Stimulated activated naive CD8-positive, alpha-beta T cell treated with anti-CD3 and anti-CD28 coated beads, Interleukin-15, Interleukin-2, amounts not matched to agents 100 U/mL and 50 U/mL, for 24 hours (primary cell): ENCODE measurements around the gene BLOC1S1.

Source experiments
- ATAC-seq: fragments of 150-1000 bp; cut with Tn5 transposase; one replicate; pipeline ENCODE4 v1.10.0; 2021
- DNase-seq: peaks from one replicate; pipeline ENCODE4 v3.0.0; 2021

BLOC1S1 gene

DNA sequence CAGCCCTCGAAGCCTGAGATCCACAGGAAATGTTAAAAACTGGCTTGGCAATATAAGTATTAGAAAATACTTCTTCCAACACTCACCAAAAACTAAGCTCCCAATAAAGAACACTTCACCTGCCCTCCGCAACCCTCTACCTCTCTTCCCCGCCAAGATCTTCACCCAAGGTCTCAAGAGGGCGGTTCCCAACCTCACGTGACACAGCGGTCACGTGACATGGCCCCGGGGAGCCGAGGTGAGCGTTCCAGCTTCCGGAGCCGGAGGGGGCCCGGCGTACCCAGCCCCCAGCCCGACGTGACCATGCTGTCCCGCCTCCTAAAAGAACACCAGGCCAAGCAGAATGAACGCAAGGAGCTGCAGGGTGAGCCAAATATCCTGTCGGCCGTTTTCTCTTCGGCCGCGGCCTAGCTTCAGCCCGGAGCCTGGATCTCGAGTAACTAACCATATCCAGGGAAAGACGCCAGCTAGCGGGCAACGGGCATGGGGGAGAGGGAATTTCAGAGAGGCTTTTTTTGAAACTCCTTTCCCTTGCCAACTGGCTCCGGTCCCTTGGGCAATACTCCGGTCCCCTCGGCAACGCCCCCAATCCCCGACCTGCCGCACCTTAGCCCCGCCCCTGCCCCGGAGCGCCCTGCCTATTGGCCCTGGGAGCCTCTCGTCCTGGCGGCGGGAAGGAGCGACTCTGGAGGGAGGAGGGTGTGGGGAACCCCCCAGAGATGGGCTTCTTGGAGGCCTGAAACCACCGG lies at the start of gene BLOC1S1:
Gene BLOC1S1 (plus strand): TSS at position 214 of the 749 bp plus-strand sequence. CDS start 6 bp downstream, at position 220.
- peak; percentile 97 for DNase-seq
- ATAC-seq: peak; percentile 93

DNA sequence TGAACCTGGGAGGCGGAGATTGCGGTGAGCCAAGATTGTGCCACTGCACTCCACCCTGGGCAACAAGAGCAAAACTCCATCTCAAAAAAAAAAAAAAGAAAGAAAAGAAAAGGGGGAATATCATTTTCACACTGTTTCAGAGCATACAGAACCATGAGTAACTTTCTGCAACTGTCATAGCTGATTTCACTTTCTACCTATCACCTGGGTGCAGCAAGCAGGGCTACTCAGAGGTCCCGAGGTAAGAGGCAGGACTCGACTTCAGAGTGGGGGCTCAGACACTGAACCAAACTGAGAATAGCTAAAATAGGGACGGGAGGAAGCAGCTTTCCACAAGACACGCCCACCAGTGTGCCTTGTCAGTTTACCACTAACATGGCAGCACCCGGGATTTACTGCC lies 49.3 kb upstream of the BLOC1S1 start:
- no peak for DNase-seq
- no peak for ATAC-seq

DNA sequence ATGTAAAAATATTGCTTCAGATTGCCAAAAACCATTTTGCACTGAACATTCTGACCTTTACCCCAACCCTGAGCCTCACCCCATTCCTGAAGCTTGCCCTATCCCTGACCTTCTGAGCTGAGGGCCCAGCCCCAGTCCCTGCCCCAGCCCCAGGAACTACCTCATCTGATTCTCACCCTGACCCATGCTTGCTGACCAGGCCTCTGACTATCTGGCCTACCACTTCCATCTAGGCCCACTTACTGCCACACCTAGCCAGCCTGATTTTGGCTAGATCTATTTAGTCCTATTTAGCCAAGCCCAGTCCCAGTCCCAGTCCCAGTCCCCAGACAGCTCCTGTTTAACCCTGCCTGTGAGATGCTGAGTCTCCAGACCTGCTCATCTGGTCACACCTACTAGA lies 45.6 kb upstream of the BLOC1S1 start:
- DNase-seq: no peak

DNA sequence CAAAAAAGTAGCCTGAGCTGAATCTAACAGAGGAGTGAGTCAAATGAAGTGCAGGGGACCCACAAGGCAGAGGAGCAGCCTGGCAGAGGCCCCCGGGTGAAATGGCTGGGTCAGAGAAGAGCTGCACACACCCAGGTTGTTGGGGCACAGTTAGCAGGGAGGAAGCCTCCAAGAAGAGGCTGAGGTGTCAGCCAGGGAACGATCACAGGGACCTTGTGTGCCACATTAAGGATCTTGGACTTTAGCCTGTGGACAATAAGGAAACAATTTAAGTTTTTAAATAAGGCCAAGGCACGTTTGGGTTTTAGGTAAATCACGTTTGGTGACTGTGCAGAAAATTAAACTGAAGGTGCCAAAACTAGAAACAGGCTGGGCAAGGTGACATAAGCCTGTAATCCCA lies 44.1 kb upstream of the BLOC1S1 start:
- DNase-seq (no peak), ATAC-seq (no peak)

More for the DNA sequence above, 45.6 kb upstream of the BLOC1S1 start:
- no peak for ATAC-seq

DNA sequence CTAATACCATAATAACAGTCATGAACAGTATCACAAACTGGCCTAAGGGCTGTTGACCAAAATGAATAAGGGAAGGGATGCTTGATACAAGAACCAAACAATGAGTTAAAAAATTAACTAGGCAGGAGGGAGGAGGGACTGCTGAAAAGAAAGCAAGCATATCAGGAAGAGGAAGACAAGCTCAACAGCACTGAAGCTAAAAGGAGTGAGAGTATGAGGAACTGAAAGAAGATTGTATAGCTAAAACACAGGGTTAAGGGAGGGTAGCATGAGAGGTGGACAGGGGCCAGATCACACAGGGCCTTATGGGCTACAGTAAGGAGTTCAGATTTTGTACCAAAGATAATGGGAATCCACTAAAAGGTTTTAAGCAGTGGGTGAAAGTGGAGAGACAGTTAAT lies 42.2 kb upstream of the BLOC1S1 start:
- ATAC-seq (no peak), DNase-seq (no peak)

DNA sequence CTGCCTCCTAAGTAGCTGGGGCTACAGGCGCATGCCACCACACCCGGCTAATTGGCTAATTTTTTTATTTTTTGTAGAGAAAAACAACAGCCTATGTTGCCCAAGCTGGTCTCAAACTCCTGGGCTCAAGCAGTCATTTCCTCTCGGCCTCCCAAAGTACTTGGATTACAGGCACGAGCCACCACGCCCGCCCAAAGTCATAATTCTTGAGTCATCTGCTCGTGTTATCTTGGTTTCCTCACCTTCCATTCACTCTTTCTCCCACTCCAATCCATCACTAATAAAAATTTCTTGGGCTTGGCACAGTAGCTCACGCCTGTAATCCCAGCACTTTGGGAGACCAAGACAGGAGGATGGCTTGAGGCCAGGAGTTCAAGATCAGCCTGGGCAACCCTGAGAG lies 40.2 kb upstream of the BLOC1S1 start:
- ATAC-seq: no peak
- DNase-seq: no peak

DNA sequence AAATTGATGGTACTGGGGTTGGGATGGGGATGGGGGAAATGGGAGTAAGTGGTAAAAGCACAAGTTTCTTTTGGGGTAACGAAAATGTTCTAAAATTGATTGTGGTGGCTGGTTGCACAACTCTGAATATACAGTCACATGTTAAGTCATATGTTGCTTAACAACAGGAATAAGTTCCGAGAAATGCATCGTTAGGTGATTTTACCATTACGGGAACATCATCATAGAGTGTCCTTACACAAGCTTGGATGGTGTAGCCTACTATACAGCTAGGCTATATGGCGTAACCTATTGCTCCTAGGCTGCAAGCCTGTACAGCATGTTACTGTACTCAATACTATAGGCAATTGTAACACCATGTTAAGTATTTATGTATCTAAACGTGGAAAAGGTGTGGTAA lies 39.1 kb upstream of the BLOC1S1 start:
- DNase-seq: no peak
- ATAC-seq: no peak

DNA sequence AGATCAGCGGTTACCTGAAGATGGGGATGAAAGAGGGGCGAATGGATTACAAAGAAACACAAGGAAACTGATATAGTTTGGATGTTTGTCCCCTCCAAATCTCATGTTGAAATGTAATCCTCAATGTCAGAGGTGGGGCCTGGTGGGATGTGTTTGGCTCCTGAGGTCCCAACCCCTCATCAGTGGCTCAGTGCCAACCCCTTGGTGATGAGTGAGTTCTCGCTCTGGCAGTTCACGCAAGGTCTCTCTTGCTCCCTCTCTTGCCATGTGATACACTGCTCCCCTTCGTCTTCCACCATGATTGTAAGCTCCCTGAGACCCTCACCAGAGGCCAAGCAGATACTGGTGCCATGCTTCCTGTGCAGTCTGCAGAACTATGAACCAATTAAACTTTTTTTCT lies 36.2 kb upstream of the BLOC1S1 start:
- DNase-seq (no peak), ATAC-seq (no peak)

DNA sequence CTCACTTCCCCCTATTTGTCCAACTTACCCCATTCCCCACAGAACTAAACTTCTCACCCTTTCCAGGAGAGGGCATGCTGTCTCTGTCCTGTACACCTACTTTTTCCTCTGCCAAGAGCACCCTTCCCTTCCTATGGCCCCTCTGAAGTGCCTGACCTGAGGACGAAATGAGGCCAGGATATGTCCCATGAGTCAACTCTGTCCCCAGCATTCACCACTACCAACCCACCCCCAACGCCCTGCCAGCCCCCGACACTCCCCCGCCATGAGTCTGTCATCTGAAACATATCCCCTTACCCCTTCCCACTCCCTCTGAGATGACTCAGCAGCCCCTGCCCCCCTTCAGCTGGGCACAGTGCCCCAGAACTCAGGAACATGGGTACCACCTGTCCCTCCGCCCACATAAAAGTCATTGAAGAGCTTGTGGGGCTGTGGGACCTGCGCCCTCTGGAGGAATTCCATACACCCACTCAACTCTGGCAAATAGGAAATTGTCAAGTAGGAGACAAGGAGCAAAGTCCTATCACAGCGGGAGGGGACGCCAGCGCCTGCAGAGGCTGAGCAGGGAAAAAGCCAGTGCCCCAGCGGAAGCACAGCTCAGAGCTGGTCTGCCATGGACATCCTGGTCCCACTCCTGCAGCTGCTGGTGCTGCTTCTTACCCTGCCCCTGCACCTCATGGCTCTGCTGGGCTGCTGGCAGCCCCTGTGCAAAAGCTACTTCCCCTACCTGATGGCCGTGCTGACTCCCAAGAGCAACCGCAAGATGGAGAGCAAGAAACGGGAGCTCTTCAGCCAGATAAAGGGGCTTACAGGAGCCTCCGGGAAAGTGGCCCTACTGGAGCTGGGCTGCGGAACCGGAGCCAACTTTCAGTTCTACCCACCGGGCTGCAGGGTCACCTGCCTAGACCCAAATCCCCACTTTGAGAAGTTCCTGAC lies 34.4 kb upstream of the BLOC1S1 start:
- ATAC-seq (peak; percentile 45), DNase-seq (peak; percentile 12)

DNA sequence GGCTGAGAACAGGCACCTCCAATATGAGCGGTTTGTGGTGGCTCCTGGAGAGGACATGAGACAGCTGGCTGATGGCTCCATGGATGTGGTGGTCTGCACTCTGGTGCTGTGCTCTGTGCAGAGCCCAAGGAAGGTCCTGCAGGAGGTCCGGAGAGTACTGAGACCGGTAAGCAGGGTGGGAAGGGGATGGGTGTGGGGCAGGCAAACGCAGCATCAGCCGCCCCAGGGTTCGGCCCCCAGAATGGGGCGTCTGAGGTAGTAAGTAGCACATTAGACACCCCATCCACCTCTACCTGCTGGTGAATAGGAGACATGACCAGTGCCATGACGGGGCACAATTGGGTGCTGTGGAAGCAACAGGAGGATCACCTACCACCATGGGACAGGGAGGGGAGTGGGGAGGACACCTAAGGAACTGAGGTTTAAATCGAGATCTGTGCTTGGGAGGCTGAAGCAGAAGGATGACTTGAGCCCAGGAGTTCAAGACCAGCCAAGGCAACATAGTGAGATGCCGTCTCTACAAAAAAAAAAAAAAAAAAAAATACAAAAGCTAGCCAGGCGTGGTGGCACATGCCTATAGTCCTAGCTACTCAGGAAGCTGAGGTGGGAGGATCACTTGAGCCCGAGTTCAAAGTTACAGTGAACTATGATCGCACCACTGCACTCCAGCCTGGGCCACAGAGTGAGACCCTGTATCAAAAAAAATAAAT lies 33.6 kb upstream of the BLOC1S1 start:
- DNase-seq: no peak
- ATAC-seq: no peak

DNA sequence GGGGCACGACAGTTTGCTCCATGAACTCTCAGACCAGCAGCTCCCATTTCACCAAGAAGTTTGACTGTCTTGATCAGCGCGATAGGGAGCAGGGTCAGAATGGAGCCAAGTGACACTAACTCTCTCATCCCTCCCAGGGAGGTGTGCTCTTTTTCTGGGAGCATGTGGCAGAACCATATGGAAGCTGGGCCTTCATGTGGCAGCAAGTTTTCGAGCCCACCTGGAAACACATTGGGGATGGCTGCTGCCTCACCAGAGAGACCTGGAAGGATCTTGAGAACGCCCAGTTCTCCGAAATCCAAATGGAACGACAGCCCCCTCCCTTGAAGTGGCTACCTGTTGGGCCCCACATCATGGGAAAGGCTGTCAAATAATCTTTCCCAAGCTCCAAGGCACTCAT lies 32.2 kb upstream of the BLOC1S1 start:
- DNase-seq (no peak), ATAC-seq (no peak)

DNA sequence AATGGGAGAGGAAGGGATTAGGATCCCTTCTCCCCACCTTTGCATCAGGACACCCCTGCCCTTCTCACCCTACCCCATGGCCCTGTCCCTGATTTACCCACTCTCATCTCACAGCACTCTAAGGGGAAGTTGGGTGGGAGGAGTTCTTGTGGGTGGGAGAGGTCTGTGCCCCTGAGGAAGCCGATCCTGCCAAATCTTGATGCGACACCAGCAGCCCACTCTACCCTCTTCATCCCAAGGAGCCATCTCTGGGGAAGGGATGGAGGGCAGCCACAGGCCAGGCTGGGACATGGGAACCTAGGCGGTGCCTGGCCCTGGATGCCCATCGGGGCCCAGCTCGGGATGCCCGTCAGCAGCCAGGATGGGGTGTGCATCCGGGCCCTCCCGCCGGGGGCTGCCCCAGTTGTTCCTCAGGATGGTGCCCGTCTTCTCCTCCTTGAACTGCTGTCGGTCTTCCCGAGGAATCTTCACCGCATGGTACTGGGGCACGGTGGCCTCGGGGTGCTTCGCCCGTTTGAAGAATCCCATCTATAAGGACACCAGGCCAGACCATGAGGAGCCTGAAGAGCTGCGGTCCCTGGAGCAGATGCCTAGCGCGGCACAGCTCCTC lies 31.0 kb upstream of the BLOC1S1 start:
- DNase-seq: no peak
- no peak for ATAC-seq

DNA sequence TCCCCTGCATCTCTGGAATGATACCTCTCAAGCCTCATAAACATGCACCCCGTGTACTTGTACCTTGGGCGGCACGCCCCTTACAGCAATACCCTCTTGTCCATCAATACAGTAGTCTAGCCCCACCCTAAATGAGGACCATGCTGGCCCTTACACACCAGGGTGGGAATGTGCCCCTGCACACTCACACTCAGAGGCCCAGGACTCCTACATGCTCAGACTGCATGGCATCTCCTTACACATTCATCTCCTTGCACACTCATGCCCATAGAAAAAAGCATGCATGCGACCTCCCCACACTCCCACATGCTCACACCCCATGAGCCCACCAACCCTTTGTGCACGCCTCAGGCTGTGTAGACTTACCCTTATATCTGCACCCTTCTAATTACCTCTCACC lies 30.2 kb upstream of the BLOC1S1 start:
- no peak for ATAC-seq

DNA sequence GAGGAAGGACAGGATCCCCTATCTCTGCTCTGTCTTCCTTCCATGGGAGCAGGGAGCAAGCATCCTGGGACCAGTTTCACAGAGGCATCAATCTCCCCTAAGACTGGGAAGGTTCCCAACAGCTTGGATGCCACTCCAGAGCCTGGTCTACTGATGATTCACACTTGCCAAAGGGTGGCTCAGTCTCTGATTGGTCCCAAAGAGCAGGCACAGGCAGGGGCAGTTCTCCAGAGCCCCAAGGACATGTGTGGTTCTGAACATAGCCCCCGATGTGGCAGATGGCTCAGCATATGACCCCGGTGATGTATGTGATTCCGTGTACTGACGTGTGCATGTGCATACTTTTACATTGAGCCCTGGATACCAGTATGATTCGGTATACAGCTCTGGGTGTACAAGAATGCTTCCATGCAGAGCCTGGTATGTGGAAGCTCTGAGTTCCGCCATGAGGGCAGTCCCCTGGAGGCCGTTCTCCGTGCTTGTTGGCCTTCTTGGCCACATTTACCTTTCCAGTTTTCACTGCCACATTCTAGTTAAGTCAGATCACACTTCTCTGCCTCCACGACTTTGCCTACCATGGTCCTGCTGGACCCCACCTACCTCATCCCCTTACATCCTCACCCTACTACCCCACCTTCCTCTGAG lies 29.4 kb upstream of the BLOC1S1 start:
- ATAC-seq: no peak

More for the DNA sequence above, 30.2 kb upstream of the BLOC1S1 start:
- DNase-seq: no peak

DNA sequence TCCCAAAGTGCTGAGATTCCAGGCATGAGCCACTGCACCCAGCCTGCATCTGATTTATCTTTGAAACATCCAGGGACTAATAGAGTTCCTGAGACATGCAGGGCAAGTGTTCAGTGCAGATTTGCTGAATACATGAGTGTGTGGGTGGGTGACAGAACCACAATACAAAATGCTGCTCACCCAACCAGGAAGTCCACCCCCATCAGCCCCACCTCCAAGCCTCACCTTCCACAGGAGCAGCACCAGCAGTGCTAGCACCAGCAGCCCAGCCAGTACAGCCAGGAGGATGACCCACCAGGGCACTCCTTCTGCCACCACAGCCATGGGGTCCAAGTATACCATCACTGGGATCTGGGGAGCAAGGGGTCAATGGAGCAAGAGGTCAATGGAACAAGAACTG lies 28.1 kb upstream of the BLOC1S1 start:
- DNase-seq (peak; percentile 40), ATAC-seq (peak; percentile 75)

More for the DNA sequence above, 29.4 kb upstream of the BLOC1S1 start:
- DNase-seq: no peak

DNA sequence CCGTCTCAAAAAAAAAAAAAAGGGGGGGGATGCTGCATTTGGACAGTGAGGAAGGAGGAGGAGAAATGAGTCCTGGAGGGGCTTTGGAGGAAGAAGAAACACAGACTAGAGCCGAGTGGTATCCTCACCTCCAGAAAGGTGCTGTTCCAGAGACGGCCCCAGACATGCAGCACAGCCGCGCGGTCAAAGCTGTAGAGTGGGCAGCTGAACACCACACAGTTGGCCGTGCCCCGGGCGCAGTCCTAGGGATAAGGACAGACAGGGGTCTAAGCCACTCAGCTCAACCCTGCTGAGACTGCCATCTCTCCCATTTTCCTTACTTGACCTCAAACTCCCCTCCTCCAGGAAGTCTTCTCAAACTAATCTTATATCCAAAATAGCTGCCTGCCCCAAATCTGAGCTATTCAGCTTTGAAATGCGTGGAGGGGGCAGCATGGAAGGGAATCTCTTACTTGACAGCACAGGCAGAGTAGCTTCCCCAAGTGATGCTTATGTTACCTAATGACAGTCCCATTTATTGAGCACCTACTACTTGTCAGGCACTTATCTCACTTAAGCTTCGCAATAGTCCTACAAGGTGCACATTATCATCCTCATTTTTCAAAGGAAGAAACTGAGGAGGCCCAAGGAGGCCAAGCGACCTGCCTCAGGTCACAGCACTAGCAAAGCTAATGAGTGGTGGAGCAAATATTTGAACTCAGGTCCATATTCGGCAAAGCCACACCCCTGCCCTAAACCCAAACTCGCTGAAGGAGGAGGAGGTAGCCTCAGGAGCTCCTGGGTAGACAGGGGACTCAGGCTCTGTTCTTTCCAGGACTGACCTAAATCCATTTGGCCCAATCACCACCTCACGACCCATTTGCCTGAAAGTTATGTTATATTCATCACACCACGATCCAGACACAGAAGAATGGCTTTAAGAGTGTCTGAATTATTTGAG lies 26.9 kb upstream of the BLOC1S1 start:
- DNase-seq (no peak), ATAC-seq (no peak)

DNA sequence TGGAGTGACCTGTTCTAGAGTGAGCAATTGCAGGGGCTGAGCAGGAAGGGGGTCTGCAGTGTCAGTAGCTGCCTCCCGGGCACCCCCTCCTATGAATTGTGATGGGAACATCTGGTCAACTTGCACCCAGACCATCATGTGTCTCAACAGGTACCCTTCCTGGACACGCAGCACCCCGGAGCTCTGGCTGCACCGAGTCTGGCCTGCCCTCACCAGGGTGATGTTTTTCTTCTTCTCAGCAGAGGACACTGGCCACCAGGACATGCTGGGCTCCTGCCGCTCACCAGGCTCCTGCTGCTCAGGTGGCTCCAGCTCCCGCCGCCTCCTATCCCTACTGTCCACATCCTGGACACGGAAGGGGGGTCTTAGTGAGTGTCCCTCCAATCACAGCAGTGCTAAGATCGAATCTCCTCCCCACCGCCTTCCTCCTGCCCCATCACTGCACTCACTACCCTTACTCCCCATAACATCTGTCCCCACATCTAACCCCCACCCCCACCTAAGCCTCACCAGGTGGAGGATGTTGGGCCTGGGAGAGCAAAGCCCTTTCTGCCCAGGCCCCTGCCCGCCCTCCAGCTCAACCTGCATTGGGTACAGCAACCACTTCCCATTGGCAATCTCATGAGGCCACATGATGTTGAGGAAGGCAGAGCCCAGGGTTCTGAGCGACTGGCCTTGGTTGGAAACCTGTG lies 23.1 kb upstream of the BLOC1S1 start:
- no peak for ATAC-seq
- DNase-seq: no peak

DNA sequence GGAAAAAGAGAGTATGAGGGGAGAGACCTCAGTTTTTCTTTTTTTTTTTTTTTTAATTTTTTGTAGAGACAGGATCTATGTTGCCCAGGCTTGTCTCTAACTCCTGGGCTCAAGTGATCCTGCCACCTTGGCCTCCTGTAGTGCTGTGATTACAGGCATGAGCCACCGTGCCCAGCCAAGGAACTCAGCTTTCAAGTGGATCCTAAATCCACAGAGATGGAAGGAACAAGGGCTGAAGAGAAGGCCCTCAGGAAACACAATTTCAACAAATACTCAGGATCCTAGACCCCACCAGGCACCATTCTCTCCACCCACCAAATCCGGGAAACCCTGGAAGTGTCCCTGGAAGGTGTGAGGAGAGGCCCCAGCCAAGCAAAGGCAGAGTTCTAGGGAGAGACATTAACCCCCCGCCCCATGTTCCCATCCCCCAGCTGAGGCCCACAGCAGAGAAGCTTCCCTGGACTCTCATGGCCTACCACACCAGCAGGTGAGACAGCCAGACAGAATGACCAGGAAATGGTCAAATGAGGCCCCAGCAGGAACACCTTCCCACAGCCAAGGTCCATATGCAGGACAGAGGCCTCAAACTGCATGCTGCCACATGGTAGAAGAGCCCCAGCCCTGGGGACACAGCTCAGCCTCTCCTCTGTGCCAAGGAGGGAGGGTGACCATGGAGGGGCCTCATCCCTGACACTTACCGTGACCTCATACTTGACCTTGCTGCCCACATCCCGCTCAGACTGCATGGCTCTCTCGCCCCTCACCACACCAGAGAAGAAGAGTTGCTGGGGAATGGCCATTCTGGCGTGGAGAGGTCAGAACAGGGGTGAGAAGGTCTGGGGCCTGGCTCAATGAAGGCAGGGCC lies 22.3 kb upstream of the BLOC1S1 start:
- DNase-seq (no peak), ATAC-seq (no peak)

DNA sequence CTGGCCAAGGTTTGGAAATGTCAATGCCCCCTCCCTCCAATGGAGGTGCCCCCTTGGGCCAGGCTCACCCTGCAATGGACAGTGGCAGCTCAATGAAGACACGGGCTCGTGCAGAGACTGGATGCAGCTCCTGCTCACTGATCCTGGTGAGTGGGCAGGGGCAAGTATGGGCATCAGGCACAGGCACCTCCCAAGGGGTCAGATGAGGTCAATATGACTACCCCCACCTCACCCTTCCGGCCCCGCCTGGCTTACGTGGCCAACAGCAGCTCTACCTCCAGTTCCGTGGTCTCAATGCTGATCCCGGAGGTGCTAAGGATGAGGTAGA lies 21.7 kb upstream of the BLOC1S1 start:
- ATAC-seq (no peak), DNase-seq (no peak)
